B cell (primary cell): ENCODE data around the gene HIGD1A.

Experiments
- EZH2 ChIP-seq: IDR thresholded peaks from 2 replicates; pipeline ENCODE4 v1.6.1; 2012; ENCODE audit warnings: borderline replicate concordance, low read depth, mild to moderate bottlenecking, moderate library complexity, low read length; ENCODE audit not compliant: insufficient read depth, poor library complexity, severe bottlenecking
- TF ChIP-seq, protein P1 (sequence below): fragments of 200-600 bp; IDR thresholded peaks from one replicate; pipeline ENCODE4 v1.8.0; 2022; ENCODE audit warnings: antibody characterized with exemption, mild to moderate bottlenecking

DNA sequence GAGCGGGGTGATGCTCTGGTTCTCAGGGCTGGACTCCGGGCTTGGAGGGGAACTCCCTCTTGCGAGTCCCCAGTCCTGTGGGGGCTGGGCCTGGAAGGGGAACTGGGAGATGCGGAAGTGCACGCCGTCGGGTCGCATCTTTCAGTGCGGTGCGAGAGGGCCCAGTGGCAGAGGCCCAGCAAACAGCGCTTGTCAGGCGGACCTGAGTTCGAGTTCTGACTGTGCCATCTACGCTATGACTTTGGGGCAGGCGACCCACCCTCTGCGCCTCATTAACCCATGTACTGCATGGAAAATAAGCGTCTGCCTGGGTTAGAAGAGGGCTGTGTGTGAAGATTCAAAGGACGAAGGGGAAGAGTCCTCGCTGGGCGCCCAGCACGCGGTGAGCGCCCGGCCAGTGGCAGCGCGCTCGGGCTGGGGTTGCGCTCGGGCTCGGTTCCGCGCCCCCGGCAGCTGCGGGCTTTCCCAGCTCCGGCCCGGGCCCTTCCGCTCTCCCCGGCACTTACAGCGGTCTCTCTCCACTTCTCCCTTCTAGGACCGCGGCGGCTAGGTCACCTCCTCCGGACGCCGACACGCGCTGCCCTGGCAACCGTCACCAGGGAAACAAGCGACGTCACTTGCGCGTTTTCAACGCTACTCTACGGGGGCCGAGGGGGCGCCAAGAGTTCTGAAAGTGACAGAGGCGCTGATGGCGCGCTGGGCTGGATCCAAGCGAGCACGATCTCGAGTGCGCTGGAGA, 31.5 kb downstream of the HIGD1A start, which contains the start of gene CCDC13:
- TF ChIP-seq, protein P1, sequence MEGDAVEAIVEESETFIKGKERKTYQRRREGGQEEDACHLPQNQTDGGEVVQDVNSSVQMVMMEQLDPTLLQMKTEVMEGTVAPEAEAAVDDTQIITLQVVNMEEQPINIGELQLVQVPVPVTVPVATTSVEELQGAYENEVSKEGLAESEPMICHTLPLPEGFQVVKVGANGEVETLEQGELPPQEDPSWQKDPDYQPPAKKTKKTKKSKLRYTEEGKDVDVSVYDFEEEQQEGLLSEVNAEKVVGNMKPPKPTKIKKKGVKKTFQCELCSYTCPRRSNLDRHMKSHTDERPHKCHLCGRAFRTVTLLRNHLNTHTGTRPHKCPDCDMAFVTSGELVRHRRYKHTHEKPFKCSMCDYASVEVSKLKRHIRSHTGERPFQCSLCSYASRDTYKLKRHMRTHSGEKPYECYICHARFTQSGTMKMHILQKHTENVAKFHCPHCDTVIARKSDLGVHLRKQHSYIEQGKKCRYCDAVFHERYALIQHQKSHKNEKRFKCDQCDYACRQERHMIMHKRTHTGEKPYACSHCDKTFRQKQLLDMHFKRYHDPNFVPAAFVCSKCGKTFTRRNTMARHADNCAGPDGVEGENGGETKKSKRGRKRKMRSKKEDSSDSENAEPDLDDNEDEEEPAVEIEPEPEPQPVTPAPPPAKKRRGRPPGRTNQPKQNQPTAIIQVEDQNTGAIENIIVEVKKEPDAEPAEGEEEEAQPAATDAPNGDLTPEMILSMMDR, result no peak
- no peak for TF ChIP-seq EZH2
